GM21390 (cell line): Measurements from ENCODE around the gene HDAC7.

Source experiments
- ATAC-seq: cut with Tn5 transposase; IDR thresholded peaks from one replicate; pipeline ENCODE4 v1.9.1; 2021; ENCODE audit not compliant: unreplicated experiment

HDAC7 gene

DNA sequence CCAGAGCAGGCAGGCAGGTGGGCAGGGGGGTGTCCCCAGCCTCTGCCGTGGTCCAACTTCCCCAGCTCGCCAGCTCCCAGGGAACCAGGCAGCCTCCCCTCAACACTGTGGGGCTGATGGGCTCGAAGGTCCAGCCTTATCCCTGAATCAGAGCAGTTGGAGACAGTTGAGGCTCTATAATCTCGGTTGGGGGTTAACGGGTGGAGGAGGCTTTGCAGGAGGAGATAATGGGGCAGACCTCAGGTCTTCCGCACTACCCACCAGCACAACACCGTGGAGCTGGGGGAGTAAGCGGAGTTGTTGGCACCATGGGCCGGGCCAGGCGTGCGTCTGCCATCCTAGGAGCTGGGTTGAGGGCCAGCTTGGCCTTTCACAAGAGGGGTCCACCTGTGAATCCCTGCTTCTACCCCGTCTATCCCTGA lies 13.9 kb upstream of the HDAC7 start:
- no peak for ATAC-seq

DNA sequence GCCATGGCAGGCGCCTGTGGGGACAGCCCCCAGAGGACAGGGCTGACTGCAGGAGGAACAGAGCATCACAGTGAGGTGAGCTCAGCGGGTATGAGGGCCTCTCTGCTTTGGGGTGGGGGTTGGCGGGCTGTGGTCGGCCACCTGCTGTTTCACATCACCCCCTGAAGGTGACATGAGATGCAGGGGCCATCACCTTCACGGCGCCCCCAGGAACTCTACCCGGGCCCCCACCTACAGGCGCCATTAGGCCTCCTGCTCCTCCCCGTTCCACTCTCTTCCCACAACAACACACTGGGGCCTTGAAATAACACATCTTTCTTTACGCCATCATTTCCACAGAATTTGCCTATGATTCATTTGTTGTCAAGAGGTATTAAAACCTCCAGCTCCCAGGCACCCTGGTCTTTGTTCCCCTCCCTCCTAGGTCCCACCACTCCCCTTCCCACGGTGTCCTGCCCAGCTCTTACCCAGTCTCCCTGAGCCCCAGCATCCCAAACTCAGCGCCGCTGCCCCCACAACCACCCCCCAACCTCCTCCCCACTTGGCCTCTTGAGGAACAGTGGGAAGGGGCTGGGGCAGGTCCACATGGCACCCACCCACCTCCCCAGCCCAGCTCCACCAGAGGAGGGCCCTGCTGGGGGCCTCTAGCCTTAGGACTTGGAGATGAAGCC lies 12.7 kb upstream of the HDAC7 start:
- no peak for ATAC-seq

- no peak for ATAC-seq
These were observed 9.9 kb upstream of the HDAC7 start for GRCh38 chr12:47829584-47829983.

DNA sequence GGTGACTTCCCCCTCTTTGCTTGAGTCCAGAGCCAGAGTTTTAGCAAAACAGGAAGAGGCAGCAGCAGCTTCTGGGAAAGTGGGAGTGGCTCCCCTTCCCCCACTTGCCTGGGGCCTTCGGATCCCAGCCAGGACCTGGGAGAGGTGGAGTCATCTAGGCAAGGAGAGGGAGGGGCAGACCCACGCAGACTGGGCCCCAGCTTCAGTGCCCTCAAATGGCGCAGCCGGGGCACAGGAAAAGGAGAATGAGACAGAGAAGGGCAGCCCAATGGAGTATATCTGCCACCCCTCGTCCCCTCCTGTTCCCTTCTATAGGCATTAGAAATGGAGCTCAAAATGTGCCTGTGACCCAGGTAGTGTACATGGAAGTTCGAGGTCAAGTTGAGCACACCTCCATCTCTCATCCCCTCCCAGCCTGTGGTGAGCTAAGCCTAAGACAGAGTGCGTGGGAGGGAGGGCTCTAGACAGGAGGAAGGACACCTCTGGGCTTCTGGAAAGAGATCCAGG lies 9.3 kb upstream of the HDAC7 start:
- no peak for ATAC-seq

- ATAC-seq = no peak
These were observed 8.6 kb upstream of the HDAC7 start for GRCh38 chr12:47828008-47828975.

DNA sequence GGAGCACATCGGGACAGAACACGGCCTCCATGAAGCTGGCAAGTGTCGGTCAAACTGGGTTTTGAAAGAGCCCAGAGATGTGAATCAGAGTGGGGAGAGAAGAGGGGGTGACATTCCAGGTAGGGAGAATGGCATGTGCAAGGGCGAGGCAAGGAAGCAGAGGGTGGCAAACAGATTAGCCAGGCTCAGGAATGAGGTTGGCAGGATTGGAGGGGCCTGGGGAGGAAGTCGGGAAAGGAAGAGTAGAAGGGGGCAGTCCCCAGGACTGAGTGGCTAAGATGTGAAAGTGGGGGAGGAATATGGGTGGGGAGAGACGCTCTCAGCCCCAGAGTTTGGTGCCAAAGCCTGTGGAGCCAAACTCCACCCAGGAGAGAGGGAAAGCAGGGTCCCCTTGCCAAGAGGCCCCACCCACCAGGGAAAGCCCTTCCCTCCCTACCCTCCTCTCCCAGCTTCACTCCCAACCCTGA lies 5.5 kb upstream of the HDAC7 start:
- no peak for ATAC-seq

DNA sequence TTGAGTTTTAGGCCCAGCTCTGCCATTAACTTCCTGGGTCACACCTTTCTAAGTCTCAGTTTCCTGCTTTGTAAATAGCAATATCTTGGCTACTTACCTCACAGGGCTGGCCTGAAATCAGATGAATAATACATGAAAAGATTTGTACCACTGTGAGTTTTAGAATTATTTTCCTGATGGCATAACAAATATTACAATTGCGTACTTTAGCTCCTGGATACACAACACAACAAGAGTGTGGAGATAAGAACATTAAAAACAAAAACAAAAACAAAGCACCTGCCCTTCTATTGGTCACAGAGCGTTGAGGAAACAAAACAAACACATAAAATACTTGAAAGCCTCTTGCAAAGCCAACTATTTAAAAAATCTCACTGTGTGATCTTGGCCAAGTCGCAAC lies 4.9 kb upstream of the HDAC7 start:
- no peak for ATAC-seq

- ATAC-seq = no peak
These were observed 4.5 kb upstream of the HDAC7 start for GRCh38 chr12:47824198-47824597.

DNA sequence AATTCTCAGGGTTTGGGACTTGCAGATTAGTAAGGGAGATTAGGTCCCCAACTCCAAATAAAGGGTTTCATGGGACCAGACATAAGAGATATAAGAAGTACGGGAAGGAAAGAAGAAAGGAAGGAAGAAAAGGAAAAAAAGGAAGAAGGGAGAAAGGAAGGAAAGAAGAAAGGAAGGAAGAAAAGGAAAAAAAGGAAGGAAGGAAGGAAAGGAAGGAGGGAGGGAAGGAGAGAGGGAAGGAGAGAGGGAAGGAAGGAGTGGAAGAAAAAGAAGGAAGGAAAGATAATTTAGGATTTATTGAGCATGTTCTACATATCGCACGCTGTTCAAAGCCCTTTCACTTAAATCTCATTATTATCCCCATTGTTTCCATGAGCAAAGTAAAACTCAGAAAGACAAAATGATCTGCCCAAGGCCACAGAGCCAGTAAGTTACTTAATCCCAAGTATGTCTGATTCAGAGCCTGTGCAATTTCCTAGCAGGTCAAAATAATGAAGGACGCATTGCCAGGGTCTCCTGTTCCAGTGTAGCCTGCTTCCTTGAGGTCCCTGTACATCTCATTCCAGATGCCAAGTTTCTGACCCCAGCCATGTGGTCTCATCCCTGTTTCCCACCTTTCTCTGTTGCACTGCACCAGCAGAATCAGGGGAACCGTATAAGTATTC lies 3.9 kb upstream of the HDAC7 start:
- ATAC-seq = no peak

DNA sequence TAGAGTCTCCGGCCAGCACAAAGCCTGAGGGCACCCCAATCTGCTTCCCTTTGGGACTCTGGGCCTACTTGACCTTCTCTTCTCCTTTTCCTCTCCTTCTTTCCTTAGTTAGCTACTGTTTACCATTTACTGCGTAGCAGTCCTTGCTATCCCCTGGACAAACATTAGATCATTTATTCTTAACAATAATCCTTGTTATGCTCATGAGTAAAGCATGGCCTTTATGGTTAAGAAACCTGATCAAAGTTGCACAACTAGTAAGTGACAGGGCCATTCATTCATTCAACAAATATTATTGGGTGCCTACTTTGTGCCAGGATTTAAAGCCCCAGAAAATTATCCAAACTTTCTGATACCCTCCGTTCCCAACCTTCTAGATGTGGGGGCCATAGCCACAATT lies 3.2 kb upstream of the HDAC7 start:
- no peak for ATAC-seq

DNA sequence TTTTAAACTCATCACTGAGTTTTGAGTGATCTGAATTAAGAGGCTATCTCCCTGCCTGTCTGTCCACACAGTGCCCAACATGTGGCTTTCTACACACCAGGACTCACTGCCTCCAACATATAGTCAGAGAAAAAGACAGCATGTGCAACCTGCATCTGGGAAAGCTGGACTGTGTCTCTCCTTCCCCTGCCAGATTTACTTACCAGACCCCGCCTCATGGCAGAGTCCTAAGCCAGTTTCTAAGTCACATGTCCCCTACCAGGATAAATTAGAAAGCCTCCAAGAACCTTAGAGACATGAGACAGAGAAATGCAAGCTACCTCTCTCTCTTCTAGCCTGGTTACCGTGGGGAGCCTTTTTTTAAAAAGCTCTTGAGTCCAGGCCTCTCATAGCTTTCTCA lies 2.7 kb upstream of the HDAC7 start:
- ATAC-seq = no peak

DNA sequence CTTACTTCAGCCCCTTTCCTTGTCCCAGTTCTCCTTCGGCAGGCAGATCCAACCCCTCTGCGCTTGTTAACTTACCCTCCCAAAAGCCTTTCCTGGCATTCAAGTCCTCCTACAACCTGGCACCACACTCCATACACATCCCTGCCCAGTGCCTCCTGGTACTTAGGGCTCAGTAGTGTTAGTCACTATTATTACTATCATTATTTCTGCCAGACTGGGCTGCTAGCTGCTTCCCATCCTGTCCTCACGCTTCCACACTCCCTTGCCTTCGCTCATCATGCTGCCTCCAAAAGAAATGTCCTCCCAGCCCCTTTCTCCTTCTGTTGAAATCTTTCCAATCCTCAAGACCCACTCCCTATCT lies 1.6 kb upstream of the HDAC7 start:
- no peak for ATAC-seq

DNA sequence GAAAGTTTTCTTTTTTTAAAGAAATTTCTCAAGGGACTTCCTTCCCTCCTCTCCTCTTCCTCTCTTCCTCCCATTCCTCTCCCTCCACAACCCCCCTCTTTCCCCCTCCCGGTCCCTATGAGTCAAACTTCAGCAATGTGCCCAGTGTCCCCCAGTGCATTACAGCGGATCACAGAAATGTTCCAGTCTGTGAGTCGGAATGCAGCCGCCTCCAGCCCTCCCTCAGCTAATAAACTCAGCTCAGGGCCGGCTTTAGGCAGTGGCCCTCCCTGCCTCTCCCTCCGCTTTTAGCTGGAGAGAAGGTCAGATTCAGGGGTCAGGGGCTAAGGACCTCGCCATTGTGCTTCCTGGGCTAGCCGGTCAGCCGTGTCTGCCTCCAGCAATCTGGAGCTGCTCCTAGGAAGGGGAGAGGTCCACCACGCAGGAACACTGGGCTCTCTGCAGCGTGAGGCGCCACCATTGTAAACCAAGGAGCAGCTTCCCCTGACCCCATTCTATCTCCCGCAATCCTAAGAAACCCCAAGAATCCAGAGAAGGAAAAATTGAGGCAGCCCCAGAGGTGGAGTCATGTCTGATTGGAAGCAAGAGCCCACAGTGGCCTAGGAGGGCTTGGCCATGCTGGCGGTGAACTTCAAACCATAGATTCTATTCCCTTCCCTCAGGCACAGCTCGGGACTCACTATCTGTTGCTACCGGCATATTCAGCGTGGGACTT lies 1.1 kb upstream of the HDAC7 start:
- no peak for ATAC-seq

DNA sequence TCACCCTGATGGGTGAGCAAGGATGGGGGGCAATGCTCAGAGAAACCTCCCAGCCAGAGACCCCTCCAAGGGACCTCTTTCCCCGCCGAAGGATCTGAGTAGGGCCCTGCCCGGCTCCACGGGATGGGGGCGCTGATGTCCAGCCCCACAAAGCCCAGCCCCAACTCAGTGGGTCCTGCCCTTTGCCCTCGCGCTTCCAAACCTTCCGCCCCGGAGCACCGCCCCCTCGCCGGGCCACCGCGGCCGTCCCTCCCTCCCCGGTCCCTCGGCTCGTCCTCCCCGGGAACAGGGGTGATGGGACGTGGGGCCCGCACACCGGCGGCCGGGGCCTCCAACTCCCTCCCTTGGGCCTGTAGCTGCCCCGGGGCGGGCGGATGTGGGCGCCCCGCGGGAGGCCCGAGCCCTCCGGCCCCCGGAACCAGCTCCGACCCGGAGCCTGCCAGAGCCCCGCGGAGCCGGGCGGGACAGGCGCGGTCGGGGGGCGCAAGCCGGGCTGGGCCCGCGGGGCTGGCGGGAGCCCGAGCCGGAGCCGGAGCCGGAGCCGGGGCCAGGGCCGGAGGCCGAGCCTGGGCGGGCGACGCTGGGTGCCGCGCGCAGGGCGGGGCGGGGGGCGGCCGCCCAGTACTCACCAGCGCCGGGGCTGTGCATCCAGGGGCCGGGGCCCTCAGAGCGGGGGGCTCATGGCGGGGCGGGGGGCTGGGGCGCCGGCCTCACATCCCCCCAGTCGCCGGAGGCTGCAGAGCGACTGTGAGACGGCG lies 386 bp downstream of the HDAC7 start:
- ATAC-seq = peak; percentile 44

- no peak for ATAC-seq
These were observed 1.1 kb downstream of the HDAC7 start for GRCh38 chr12:47818467-47819137.

- ATAC-seq = no peak
These were observed 1.7 kb downstream of the HDAC7 start for GRCh38 chr12:47818007-47818376.

DNA sequence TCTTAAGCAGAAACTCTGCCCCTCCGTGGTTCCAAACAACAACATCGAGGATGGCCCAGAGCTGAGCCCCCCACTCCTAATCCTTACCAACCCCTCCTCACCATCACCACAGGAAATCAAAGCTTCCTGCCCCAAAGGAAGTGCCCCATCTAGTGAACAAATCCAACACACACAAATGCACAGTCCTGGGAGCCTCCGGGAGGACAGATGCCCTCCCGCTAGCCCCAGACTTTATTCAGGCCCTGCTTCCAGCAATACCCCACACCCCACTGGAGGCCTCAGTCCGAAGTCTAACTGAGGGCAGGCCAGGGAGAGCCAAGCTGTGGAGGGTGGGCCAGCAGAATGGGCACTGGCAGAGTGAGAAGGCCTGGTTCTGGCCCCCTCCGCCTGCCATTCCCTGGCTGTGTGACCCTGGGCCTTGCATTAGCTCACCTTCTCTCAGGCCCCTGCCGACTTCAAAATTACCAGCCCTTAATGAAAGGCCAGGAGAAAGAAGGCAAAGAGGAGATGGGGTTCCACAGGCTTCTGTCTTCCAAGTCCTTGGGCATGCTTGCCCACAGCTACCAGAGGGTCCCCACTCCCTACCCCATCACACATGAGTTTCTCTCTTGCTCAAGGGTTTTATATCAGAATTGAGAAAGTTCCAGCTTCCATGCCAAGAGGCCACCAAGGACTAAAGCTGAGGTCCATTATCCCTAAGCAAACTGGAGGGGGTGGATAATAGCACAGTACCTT lies 2.3 kb downstream of the HDAC7 start:
- ATAC-seq = no peak

- ATAC-seq = no peak
These were observed 3.1 kb downstream of the HDAC7 start for GRCh38 chr12:47816403-47817271.
